SK-N-SH (cell line): Measurements from ENCODE around the gene MTUS2. TPM values are rescaled to one million over a fixed set of nuclear protein-coding genes. Genes with fewer than 3 reads are reported as not detected.

ENCODE experiments used
- CTCF ChIA-PET: fragments of 300-600, 350-600 bp; formaldehyde crosslinking; extraction: SDS; loops from one replicate; lab custom pipeline; 2021; lab: Yijun Ruan, JAX
- POLR2A ChIA-PET: fragments of 350-600 bp; sonication (Branson Sonifier 250); formaldehyde crosslinking; extraction: SDS; loops from one replicate; lab custom pipeline; 2020; ENCODE audit warnings: antibody characterized with exemption, inconsistent platforms; lab: Yijun Ruan, JAX
- DNase-seq: peaks from one replicate; pipeline ENCODE4 v3.0.0; 2012
- H2AFZ ChIP-seq: fragments of 200-600 bp; sonication (generic); 2 replicates; pipeline ENCODE4 v1.8.1; 2016; ENCODE audit warnings: antibody characterized with exemption, mild to moderate bottlenecking, low read depth
- H3F3A ChIP-seq: fragments of 200-600 bp; sonication (generic); replicated peaks from 2 replicates; pipeline ENCODE3; 2016; ENCODE audit warnings: antibody characterized with exemption, mild to moderate bottlenecking; ENCODE audit not compliant: insufficient read depth
- H3K27ac ChIP-seq, 2 experiments: fragments of 200-500 bp in 1 of 2; fragments of 200-600 bp in 1 of 2; sonication (Bioruptor generic) in 1 of 2; sonication (generic), shearing (Covaris generic) in 1 of 2; 2 replicates each; pipeline versions ENCODE4 v1.5.1 to v1.6.1; 2014 to 2016; ENCODE audit warnings: low read depth in 2 of 2, inconsistent platforms in 1 of 2, low read length in 1 of 2, mild to moderate bottlenecking in 1 of 2, mixed read lengths in 1 of 2
- H3K27me3 ChIP-seq: fragments of 200-600 bp; sonication (generic), shearing (Covaris generic); 2 replicates; pipeline ENCODE4 v1.6.1; 2016; ENCODE audit warnings: mixed run types; ENCODE audit not compliant: insufficient read depth
- H3K36me3 ChIP-seq, 2 experiments: fragments of 200-500 bp in 1 of 2; fragments of 200-600 bp in 1 of 2; sonication (Bioruptor generic) in 1 of 2; sonication (generic) in 1 of 2; replicated peaks in 1 of 2; 2 replicates each; pipeline versions ENCODE3 to v1.5.1; 2014 to 2016; ENCODE audit warnings: low read length in 1 of 2, mild to moderate bottlenecking in 1 of 2; ENCODE audit not compliant: insufficient read depth in 2 of 2, control insufficient read depth in 1 of 2
- H3K4me1 ChIP-seq, 2 experiments: fragments of 200-500 bp in 1 of 2; fragments of 200-600 bp in 1 of 2; sonication (Bioruptor generic) in 1 of 2; sonication (generic), shearing (Covaris generic) in 1 of 2; 2 replicates each; pipeline versions ENCODE4 v1.5.1 to v1.6.1; 2014 to 2016; ENCODE audit warnings: low read depth in 1 of 2, low read length in 1 of 2, mixed run types in 1 of 2; ENCODE audit not compliant: insufficient read depth in 2 of 2, control insufficient read depth in 1 of 2
- H3K4me2 ChIP-seq: fragments of 200-600 bp; sonication (generic), shearing (Covaris generic); 2 replicates; pipeline ENCODE4 v1.6.1; 2017; ENCODE audit warnings: mixed run types
- H3K4me3 ChIP-seq, 2 experiments: fragments of 200-500 bp in 1 of 2; fragments of 200-600 bp in 1 of 2; sonication (Bioruptor generic) in 1 of 2; sonication (generic), shearing (Covaris generic) in 1 of 2; 2 replicates each; pipeline versions ENCODE4 v1.5.1 to v1.8.1; 2014 to 2016; ENCODE audit warnings: low read depth in 2 of 2, inconsistent platforms in 1 of 2, low read length in 1 of 2, mild to moderate bottlenecking in 1 of 2, mixed read lengths in 1 of 2, moderate library complexity in 1 of 2
- H3K79me2 ChIP-seq: fragments of 200-600 bp; sonication (generic); 2 replicates; pipeline ENCODE4 v1.8.1; 2017; ENCODE audit warnings: mild to moderate bottlenecking; ENCODE audit not compliant: insufficient read depth
- H3K9ac ChIP-seq: fragments of 200-600 bp; sonication (generic); 2 replicates; pipeline ENCODE4 v1.6.1; 2017; ENCODE audit warnings: mixed run types
- H3K9me2 ChIP-seq: fragments of 200-600 bp; sonication (generic); 2 replicates; pipeline ENCODE4 v1.6.1; 2017; ENCODE audit warnings: mixed run types
- H3K9me3 ChIP-seq: fragments of 200-600 bp; sonication (generic); 2 replicates; pipeline ENCODE4 v1.6.1; 2017; ENCODE audit warnings: mixed run types, mild to moderate bottlenecking, moderate library complexity
- H4K20me1 ChIP-seq: fragments of 200-600 bp; sonication (generic); 2 replicates; pipeline ENCODE4 v1.6.1; 2017; ENCODE audit warnings: mild to moderate bottlenecking, mixed run types; ENCODE audit not compliant: insufficient read depth
- CHD2 ChIP-seq: fragments of 150-350 bp; IDR thresholded peaks from 2 replicates; pipeline ENCODE4 v1.6.1; 2018; ENCODE audit warnings: low read length; ENCODE audit not compliant: partially characterized antibody
- CTCF ChIP-seq: fragments of 200-600 bp; sonication (generic); IDR thresholded peaks from 2 replicates; pipeline ENCODE4 v1.6.1; 2017; ENCODE audit warnings: antibody characterized with exemption, mild to moderate bottlenecking, moderate library complexity
- ELF1 ChIP-seq: IDR thresholded peaks from 2 replicates; pipeline ENCODE4 v1.4.0; 2012
- EP300 ChIP-seq, 2 experiments: IDR thresholded peaks; 2 replicates each; pipeline versions ENCODE4 v1.4.0 to v1.6.1; 2012; ENCODE audit warnings: borderline replicate concordance in 1 of 2, low read depth in 1 of 2, low read length in 1 of 2
- EZH2phosphoT487 ChIP-seq: fragments of 200-600 bp; sonication (generic); IDR thresholded peaks from 2 replicates; pipeline ENCODE4 v1.6.1; 2017; ENCODE audit warnings: low read depth, mixed run types, mild to moderate bottlenecking, antibody characterized with exemption, moderate library complexity, borderline replicate concordance
- FOSL2 ChIP-seq: IDR thresholded peaks from 2 replicates; pipeline ENCODE4 v1.4.0; 2012; ENCODE audit warnings: low read depth, mild to moderate bottlenecking, moderate library complexity, borderline replicate concordance
- FOXJ3 ChIP-seq: sonication (generic); formaldehyde crosslinking; IDR thresholded peaks from 2 replicates; pipeline ENCODE4 v1.5.1; 2020; ENCODE audit warnings: mild to moderate bottlenecking, missing genetic modification reagents
- FOXM1 ChIP-seq: IDR thresholded peaks from 2 replicates; pipeline ENCODE4 v1.4.0; 2012; ENCODE audit warnings: low read depth, mild to moderate bottlenecking
- GABPA ChIP-seq: IDR thresholded peaks from 2 replicates; pipeline ENCODE4 v1.4.0; 2012; ENCODE audit warnings: low read depth, mild to moderate bottlenecking
- GATA2 ChIP-seq: sonication (generic); formaldehyde crosslinking; IDR thresholded peaks from 2 replicates; pipeline ENCODE4 v1.5.0; 2020; ENCODE audit warnings: mild to moderate bottlenecking, missing genetic modification reagents
- IRF3 ChIP-seq: fragments of 150-350 bp; IDR thresholded peaks from 2 replicates; pipeline ENCODE4 v1.6.1; 2016; ENCODE audit warnings: mild to moderate bottlenecking, low read depth, low read length
- JUND ChIP-seq: IDR thresholded peaks from 2 replicates; pipeline ENCODE4 v1.4.0; 2012
- MAX ChIP-seq: IDR thresholded peaks from 2 replicates; pipeline ENCODE4 v1.4.0; 2012; ENCODE audit warnings: low read depth
- MEF2A ChIP-seq: IDR thresholded peaks from 2 replicates; pipeline ENCODE4 v1.4.0; 2012; ENCODE audit warnings: low read depth, borderline replicate concordance
- MXI1 ChIP-seq: IDR thresholded peaks from 2 replicates; pipeline ENCODE4 v1.6.1; 2012; ENCODE audit warnings: mild to moderate bottlenecking, low read depth, low read length, improper control_type of control experiment
- NFIC ChIP-seq: IDR thresholded peaks from 2 replicates; pipeline ENCODE4 v1.4.0; 2012; ENCODE audit warnings: borderline replicate concordance
- POLR2AphosphoS5 ChIP-seq: IDR thresholded peaks from 2 replicates; pipeline ENCODE4 v1.6.1; 2012; ENCODE audit warnings: low read depth, low read length
- RCOR1 ChIP-seq: fragments of 150-350 bp; IDR thresholded peaks from 2 replicates; pipeline ENCODE4 v1.6.1; 2017; ENCODE audit warnings: antibody characterized with exemption, low read length
- REST ChIP-seq: IDR thresholded peaks from 2 replicates; pipeline ENCODE4 v1.6.1; 2012; ENCODE audit warnings: mild to moderate bottlenecking, low read depth, low read length, moderate library complexity
- RFX5 ChIP-seq: IDR thresholded peaks from 2 replicates; pipeline ENCODE4 v1.6.1; 2012; ENCODE audit warnings: mild to moderate bottlenecking, improper control_type of control experiment, low read length
- SIN3A ChIP-seq: IDR thresholded peaks from 2 replicates; pipeline ENCODE4 v1.6.1; 2012; ENCODE audit warnings: low read depth, mild to moderate bottlenecking, low read length, moderate library complexity, borderline replicate concordance
- TAF1 ChIP-seq: IDR thresholded peaks from 2 replicates; pipeline ENCODE4 v1.6.1; 2012; ENCODE audit warnings: low read depth, mild to moderate bottlenecking, low read length, moderate library complexity, borderline replicate concordance
- TCF12 ChIP-seq: IDR thresholded peaks from 2 replicates; pipeline ENCODE4 v1.4.0; 2012
- TEAD4 ChIP-seq: IDR thresholded peaks from 2 replicates; pipeline ENCODE4 v1.4.0; 2012; ENCODE audit warnings: mild to moderate bottlenecking, borderline replicate concordance; ENCODE audit not compliant: insufficient read depth
- USF2 ChIP-seq: fragments of 150-350 bp; IDR thresholded peaks from 2 replicates; pipeline ENCODE4 v1.6.1; 2017; ENCODE audit warnings: antibody characterized with exemption, low read length, low read depth, borderline replicate concordance
- YY1 ChIP-seq: IDR thresholded peaks from 2 replicates; pipeline ENCODE4 v1.4.0; 2012; ENCODE audit warnings: low read depth, mild to moderate bottlenecking
- WGBS: methylation state at CpG from one replicate; pipeline ENCODE4 v1.1.6; 2017; ENCODE audit warnings: low lambda C conversion rate; 5-methylcytosine and 5-hydroxymethylcytosine counted together
- polyA plus RNA-seq, 3 experiments: library from polyadenylated mRNA; depleted of rRNA; stranded (reverse); fragments of >200 nt; gene quantifications; 2 replicates each; pipeline ENCODE4 v1.2.3, GENCODE V29; 2012

Gene MTUS2
- polyA plus RNA-seq, 1 of the 3 experiments (the other 2 are of a cell fraction): 1.7 TPM

GRCh38 chr13:29452773-29453616 is 632.9 kb downstream of the MTUS2 start:
- Histone ChIP-seq H3K9me2 (no peaks in the 10 kb centered on the region), H3K4me3 (no peak overlapping the region; a peak in 1 of 4 replicates), H3K4me1 (peaks cover 5 to 25% of the 10 kb centered on the region in 2 experiments; a peak in 3 of 4 replicates), H3K9me3 (peaks cover 5% of the 10 kb centered on the region; the same call in 1 of the 2 replicates), H3K9ac (no peak overlapping the region), H4K20me1 (no peaks in the 10 kb centered on the region), H3F3A (no peaks in the 10 kb centered on the region), H3K36me3 (no peaks in the 10 kb centered on the region), H3K27me3 (no peaks in the 10 kb centered on the region), H3K27ac (peak overlapping the region; percentile 13 to 88; a peak in 3 of 4 replicates), H3K4me2 (no peak overlapping the region), H3K79me2 (no peaks in the 10 kb centered on the region), H2AFZ (no peak overlapping the region)
- DNase-seq: peak; percentile 56
- ChIA-PET POLR2A (no interaction called here), CTCF (interaction anchor here (0.5 to 5.6 kb wide), 4 partner anchors 12 to 164 kb away, joined by 3 to 33 read pairs (median 4); no protein-coding TSS in a partner anchor)
- 13% methylated on average over 4 of the region's 4 CpGs for WGBS
- TF ChIP-seq NFIC (no peak), FOXJ3 (CRISPR knock-in tag) (no peak), TEAD4 (no peak), RFX5 (no peak), USF2 (no peak), MAX (no peak), CTCF (no peak), TAF1 (no peak), FOSL2 (no peak), EP300 (IDR thresholded peaks at IDR 0.05; ENCODE audit: borderline replicate concordance in 1 of 2, low read depth in 1 of 2, low read length in 1 of 2) (peak; percentile 43 to 45; a peak in 2 of 4 replicates), JUND (0 out of 2 replicates have a peak, but pooled peaks have one; percentile 6), IRF3 (no peak), TCF12 (peak; percentile 92), MEF2A (no peak), GABPA (no peak), ELF1 (no peak), REST (no peak), EZH2phosphoT487 (no peak), GATA2 (CRISPR knock-in tag) (peak; percentile 94), YY1 (no peak), CHD2 (peak; percentile 50), POLR2AphosphoS5 (peak; percentile 43; the same call in 1 of the 2 replicates), MXI1 (no peak), FOXM1 (no peak), RCOR1 (peak; percentile 70), SIN3A (no peak)
